ENCODE data around the gene HUWE1.
"Not testable (repeated sequence)": the region's sequence is repeated elsewhere in the genome, so short reads cannot be mapped to it uniquely, and the experiment has no call there.

HUWE1 gene

GRCh38 chrX:53724872-53725271 is 38.4 kb upstream of the HUWE1 start:
- TF ChIP-seq CTCF (conservative IDR thresholded peaks at IDR 0.05; ENCODE audit: low read depth, low read length), result no peak
- Histone ChIP-seq H3K27ac (no peak overlapping the region), H3K4me2 (no peak overlapping the region), H2AFZ (ENCODE audit: low read depth) (no peak overlapping the region), H3K27me3 (ENCODE audit: insufficient read depth, low read depth) (no peaks in the 10 kb centered on the region), H3K4me3 (IDR thresholded peaks at IDR 0.05; ENCODE audit: insufficient read depth, low read depth, low read length) (no peak overlapping the region), H4K20me1 (ENCODE audit: insufficient read depth) (no peaks in the 10 kb centered on the region), H3K79me2 (ENCODE audit: insufficient read depth, low read depth) (no peaks in the 10 kb centered on the region), H3K4me1 (ENCODE audit: low read depth, poor library complexity, severe bottlenecking) (peaks cover 9% of the 10 kb centered on the region), H3K36me3 (ENCODE audit: insufficient read depth) (no peaks in the 10 kb centered on the region), H3K9ac (no peak overlapping the region)

DNA sequence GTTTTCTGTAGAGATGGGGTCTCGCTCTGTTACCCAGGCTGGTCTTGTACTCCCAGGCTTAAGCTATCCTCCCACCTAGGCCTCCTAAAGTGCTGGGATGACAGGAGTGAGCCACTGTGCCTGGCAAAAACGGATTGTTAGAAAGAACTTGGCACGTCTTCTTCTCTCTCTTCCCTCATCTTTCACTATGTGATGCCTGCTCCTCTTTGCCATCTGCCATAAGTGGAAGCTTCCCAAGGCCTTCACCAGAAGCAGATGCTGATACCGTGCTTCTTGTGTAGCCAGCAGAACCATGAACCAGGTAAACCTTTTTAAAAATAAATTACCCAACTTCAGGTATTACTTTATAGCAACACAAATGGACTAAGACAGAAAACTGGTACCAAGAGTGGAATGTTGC is 36.9 kb upstream of the HUWE1 start:
- H3K36me3 ChIP-seq (ENCODE audit: insufficient read depth), result no peaks in the 10 kb centered on the region
- no peaks in the 10 kb centered on the region for H3K27me3 ChIP-seq (ENCODE audit: insufficient read depth, low read depth)
- TF ChIP-seq CTCF (conservative IDR thresholded peaks at IDR 0.05; ENCODE audit: low read depth, low read length), result no peak
- no peak overlapping the region for H3K27ac ChIP-seq
- no peak overlapping the region for H3K4me3 ChIP-seq (IDR thresholded peaks at IDR 0.05; ENCODE audit: insufficient read depth, low read depth, low read length)
- no peaks in the 10 kb centered on the region for H3K79me2 ChIP-seq (ENCODE audit: insufficient read depth, low read depth)
- H3K4me2 ChIP-seq, result no peak overlapping the region
- no peak overlapping the region for H3K9ac ChIP-seq
- H3K4me1 ChIP-seq (ENCODE audit: low read depth, poor library complexity, severe bottlenecking), result peaks cover 14% of the 10 kb centered on the region
- no peaks in the 10 kb centered on the region for H4K20me1 ChIP-seq (ENCODE audit: insufficient read depth)
- no peak overlapping the region for H2AFZ ChIP-seq (ENCODE audit: low read depth)

DNA sequence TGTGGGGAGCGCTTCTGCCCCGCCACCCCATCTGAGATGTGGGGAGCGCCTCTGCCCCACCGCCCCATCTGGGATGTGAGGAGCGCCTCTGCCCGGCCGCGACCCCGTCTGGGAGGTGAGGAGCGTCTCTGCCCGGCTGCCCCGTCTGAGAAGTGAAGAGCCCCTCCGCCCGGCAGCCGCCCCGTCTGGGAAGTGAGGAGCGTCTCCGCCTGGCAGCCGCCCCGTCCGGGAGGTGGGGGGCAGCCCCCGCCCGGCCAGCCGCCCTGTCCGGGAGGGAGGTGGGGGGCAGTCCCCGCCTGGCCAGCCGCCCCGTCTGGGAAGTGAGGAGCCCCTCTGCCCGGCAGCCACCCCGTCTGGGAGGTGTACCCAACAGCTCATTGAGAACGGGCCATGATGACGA is 35.1 kb upstream of the HUWE1 start:
- H3K27ac ChIP-seq; H3K9ac ChIP-seq; H3K36me3 ChIP-seq (ENCODE audit: insufficient read depth); H3K4me3 ChIP-seq (IDR thresholded peaks at IDR 0.05; ENCODE audit: insufficient read depth, low read depth, low read length); H3K4me2 ChIP-seq; H2AFZ ChIP-seq (ENCODE audit: low read depth); H4K20me1 ChIP-seq (ENCODE audit: insufficient read depth); H3K27me3 ChIP-seq (ENCODE audit: insufficient read depth, low read depth); H3K79me2 ChIP-seq (ENCODE audit: insufficient read depth, low read depth): not testable (repeated sequence)
- H3K4me1 ChIP-seq (ENCODE audit: low read depth, poor library complexity, severe bottlenecking), result peaks cover 25% of the 10 kb centered on the region

GRCh38 chrX:53719666-53720065 is 33.1 kb upstream of the HUWE1 start:
- H3K4me3 ChIP-seq (IDR thresholded peaks at IDR 0.05; ENCODE audit: insufficient read depth, low read depth, low read length); H3K9ac ChIP-seq; H3K27ac ChIP-seq; H3K4me2 ChIP-seq; H3K27me3 ChIP-seq (ENCODE audit: insufficient read depth, low read depth); H3K36me3 ChIP-seq (ENCODE audit: insufficient read depth); H4K20me1 ChIP-seq (ENCODE audit: insufficient read depth); H3K79me2 ChIP-seq (ENCODE audit: insufficient read depth, low read depth); H2AFZ ChIP-seq (ENCODE audit: low read depth): not testable (repeated sequence)
- peaks cover 40% of the 10 kb centered on the region for H3K4me1 ChIP-seq (ENCODE audit: low read depth, poor library complexity, severe bottlenecking)

DNA sequence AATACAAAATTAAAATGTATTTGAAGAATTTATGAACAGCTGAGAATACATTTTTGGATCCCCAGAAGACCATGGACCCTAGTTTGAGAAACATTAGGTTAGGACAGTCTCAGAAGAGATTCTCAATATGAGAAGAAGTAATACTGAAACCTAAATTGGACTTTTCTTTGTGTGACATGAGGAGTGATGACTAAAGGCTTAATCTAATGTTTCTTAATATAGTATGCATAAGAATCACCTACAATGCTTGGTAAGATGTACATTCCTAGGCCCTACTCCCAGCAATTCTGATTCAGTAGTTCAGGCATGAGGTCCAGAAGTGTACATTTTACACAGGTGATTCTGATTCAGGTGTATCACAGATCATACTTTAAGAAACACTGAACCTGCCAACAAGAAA is 31.6 kb upstream of the HUWE1 start:
- H3K4me2 ChIP-seq, result no peak overlapping the region

More for the DNA sequence above, 31.6 kb upstream of the HUWE1 start:
- Histone ChIP-seq H3K27me3 (ENCODE audit: insufficient read depth, low read depth) (no peaks in the 10 kb centered on the region), H3K4me3 (IDR thresholded peaks at IDR 0.05; ENCODE audit: insufficient read depth, low read depth, low read length) (no peak overlapping the region), H3K27ac (no peak overlapping the region), H2AFZ (ENCODE audit: low read depth) (no peak overlapping the region; the same call in 1 of the 2 replicates), H3K4me1 (ENCODE audit: low read depth, poor library complexity, severe bottlenecking) (peaks cover 53% of the 10 kb centered on the region), H3K36me3 (ENCODE audit: insufficient read depth) (no peaks in the 10 kb centered on the region), H3K79me2 (ENCODE audit: insufficient read depth, low read depth) (no peaks in the 10 kb centered on the region), H3K9ac (no peak overlapping the region), H4K20me1 (ENCODE audit: insufficient read depth) (no peaks in the 10 kb centered on the region)
- no peak for TF ChIP-seq CTCF (conservative IDR thresholded peaks at IDR 0.05; ENCODE audit: low read depth, low read length)

Measured in KMS-11 (cell line).